AG04450 (cell line): ENCODE measurements around the gene TEX52. TPM values are rescaled to one million over a fixed set of nuclear protein-coding genes. Genes with fewer than 3 reads are reported as not detected.

Experiments
- CTCF ChIA-PET: fragments of 300-600, 350-600 bp; formaldehyde crosslinking; extraction: SDS; loops from one replicate; lab custom pipeline; 2022; ENCODE audit warnings: antibody characterized with exemption, inconsistent platforms; lab: Charles Lee
- POLR2A ChIA-PET: fragments of 350-600 bp; formaldehyde crosslinking; extraction: SDS; loops from one replicate; lab custom pipeline; 2021; ENCODE audit warnings: antibody characterized with exemption, inconsistent platforms; lab: Yijun Ruan, JAX
- DNase-seq: peaks from one replicate; pipeline ENCODE4 v3.0.0-alpha.2; 2011; ENCODE audit warnings: low read depth, low spot score
- H3K27ac ChIP-seq: one replicate; pipeline ENCODE4 v1.5.1; 2012; ENCODE audit warnings: low read depth, low read length, control low read depth
- H3K27me3 ChIP-seq: one replicate; pipeline ENCODE4 v1.6.0; 2012; ENCODE audit warnings: low read length; ENCODE audit not compliant: control insufficient read depth, insufficient read depth
- H3K4me3 ChIP-seq: 2 replicates; pipeline ENCODE4 v1.5.1; 2011; ENCODE audit warnings: mild to moderate bottlenecking, low read depth, low read length, control low read depth
- H3K9me3 ChIP-seq: 2 replicates; pipeline ENCODE4 v1.5.1; 2012; ENCODE audit warnings: low read length; ENCODE audit not compliant: control insufficient read depth, insufficient read depth
- polyA plus RNA-seq: library from polyadenylated mRNA; depleted of rRNA; stranded (reverse); fragments of >200 nt; gene quantifications from 2 replicates; pipeline ENCODE4 v1.2.3, GENCODE V29; 2011; rRNA removed
- TF ChIP-seq, protein P1 (sequence below): IDR thresholded peaks from 2 replicates; pipeline ENCODE4 v1.5.1; 2011; ENCODE audit warnings: low read depth, low read length, control low read depth, inconsistent platforms

Gene TEX52
- polyA plus RNA-seq, 1 experiment = not detected

DNA sequence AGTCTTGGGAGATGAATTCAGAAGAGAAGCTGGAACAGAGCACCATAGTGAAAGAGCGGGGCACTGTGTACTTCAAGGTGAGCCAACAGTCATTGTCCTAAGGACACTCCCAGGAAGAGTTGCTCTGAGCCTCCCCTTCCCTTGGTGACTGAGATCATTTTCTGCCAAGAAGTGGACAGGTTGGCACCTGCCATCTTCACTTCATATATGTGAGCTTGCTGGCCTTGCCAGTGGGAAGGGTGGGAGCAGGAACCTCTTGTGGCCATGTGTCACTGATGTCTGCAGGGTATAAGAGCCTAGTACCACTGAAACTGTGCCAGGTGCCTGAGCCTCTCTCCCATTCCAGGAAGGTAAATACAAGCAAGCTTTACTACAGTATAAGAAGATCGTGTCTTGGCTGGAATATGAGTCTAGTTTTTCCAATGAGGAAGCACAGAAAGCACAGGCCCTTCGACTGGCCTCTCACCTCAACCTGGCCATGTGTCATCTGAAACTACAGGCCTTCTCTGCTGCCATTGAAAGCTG is 56.7 kb downstream of the TEX52 start:
- DNase-seq = no peak
- TF ChIP-seq, protein P1, sequence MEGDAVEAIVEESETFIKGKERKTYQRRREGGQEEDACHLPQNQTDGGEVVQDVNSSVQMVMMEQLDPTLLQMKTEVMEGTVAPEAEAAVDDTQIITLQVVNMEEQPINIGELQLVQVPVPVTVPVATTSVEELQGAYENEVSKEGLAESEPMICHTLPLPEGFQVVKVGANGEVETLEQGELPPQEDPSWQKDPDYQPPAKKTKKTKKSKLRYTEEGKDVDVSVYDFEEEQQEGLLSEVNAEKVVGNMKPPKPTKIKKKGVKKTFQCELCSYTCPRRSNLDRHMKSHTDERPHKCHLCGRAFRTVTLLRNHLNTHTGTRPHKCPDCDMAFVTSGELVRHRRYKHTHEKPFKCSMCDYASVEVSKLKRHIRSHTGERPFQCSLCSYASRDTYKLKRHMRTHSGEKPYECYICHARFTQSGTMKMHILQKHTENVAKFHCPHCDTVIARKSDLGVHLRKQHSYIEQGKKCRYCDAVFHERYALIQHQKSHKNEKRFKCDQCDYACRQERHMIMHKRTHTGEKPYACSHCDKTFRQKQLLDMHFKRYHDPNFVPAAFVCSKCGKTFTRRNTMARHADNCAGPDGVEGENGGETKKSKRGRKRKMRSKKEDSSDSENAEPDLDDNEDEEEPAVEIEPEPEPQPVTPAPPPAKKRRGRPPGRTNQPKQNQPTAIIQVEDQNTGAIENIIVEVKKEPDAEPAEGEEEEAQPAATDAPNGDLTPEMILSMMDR = no peak
- Histone ChIP-seq H3K27ac (no peak overlapping the region), H3K9me3 (no peaks in the 10 kb centered on the region), H3K4me3 (no peak overlapping the region), H3K27me3 (no peaks in the 10 kb centered on the region)
- ChIA-PET POLR2A (no interaction called here), CTCF (interaction anchor here (2.5 kb wide), 1 partner anchor 16 kb away, joined by 9 read pairs; no protein-coding TSS in a partner anchor)

Other genes with a start within 250 kb of the TEX52 start
- 30.0 and 34.1 TPM in 2 replicates for gene FKBP4, start 62.1 kb downstream of the TEX52 start, polyA plus RNA-seq
- 17.4 and 18.6 TPM in 2 replicates for gene ITFG2, start 44.4 kb downstream of the TEX52 start, polyA plus RNA-seq
- gene NRIP2, start 22.0 kb downstream of the TEX52 start, polyA plus RNA-seq = 0.66 and 0.99 TPM in 2 replicates
- gene FOXM1, start 20.1 kb upstream of the TEX52 start, polyA plus RNA-seq = 10.8 and 11.5 TPM in 2 replicates
- gene RHNO1, start 20.2 kb upstream of the TEX52 start, polyA plus RNA-seq = 42.0 and 43.4 TPM in 2 replicates
- 41.6 and 48.7 TPM in 2 replicates for gene TULP3, start 33.9 kb upstream of the TEX52 start, polyA plus RNA-seq
- gene TEAD4, start 102.4 kb upstream of the TEX52 start, polyA plus RNA-seq = 10.3 and 14.1 TPM in 2 replicates
- 68.0 and 72.7 TPM in 2 replicates for gene TSPAN9, start 220.3 kb upstream of the TEX52 start, polyA plus RNA-seq